C4-2B (cell line): ENCODE measurements around the gene ACOX1.

Experiments
- H3K27ac ChIP-seq: fragments of 450-650 bp; 2 replicates; pipeline ENCODE4 v1.5.1; 2017
- ZFX ChIP-seq: fragments of 450-650 bp; IDR thresholded peaks from 2 replicates; pipeline ENCODE4 v1.6.1; 2017
- TF ChIP-seq, protein P1 (sequence below): fragments of 450-650 bp; conservative IDR thresholded peaks from 2 replicates; pipeline ENCODE4 v1.5.1; 2017; ENCODE audit warnings: mild to moderate bottlenecking

ACOX1 gene

DNA sequence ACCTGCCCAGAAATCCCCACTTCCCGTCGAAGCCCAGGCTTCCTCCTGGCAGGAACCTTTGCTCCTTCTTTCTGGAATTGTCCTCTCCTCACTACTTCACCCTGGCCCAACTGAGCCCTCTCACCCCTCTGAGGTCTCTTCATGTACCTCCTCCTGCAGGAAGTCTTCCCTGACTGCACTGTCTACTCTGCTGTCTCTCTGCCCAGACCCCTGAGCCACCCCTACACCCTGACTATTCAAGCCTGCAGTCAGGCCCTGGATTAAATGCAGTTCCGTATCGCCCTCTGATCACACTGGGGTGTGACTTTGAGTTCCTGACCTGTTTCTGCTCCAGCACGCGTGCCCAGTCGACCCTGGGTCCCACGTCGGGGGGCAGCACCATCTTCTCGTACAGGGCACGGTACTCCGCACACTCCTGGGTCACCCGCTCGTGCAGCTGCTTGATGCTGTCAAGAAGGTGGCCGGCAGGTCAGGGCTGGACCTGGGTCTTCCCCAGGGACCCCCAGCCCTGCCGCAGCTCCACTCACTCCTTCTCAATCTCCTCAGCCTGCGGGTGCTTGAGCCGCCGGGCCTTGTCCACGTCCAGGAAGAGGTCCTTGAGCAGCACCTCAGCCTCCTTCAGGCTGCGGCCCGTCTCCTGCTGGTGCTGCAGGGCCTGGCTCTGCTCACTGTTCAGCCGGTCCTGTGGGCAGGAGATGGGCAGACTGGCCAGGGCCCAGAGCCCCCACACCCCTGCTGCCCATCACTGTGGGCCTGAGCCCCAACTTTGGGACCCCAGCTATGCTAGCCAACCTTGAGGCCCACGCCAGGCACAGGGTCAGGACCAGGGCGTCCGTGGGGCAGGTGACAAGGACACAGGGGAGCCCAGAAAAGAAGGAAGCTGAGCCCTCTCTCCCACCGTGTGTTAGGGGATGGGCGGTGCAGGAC, 44.3 kb upstream of the ACOX1 start:
- no peak overlapping the region for H3K27ac ChIP-seq

DNA sequence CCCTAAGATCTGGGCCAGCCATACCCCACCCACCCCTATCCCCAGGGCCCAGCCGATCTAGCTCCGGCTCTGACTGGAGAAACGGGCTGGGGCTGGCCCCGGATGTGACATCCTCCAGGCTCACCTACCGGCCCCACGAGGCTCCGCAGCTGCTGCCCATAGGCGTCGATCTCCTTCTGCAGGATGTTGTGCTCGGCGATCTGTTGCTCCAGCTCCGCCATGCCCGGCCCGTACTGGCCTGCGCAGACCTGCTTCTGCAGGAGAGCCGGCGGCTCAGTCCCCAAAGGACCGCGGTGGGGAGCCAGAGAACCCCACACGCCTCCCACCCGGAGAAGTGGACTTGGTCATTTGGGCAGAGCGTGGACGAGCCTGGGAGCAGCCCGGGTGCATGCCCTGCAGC, 43.3 kb upstream of the ACOX1 start:
- no peak overlapping the region for H3K27ac ChIP-seq
- TF ChIP-seq ZFX = no peak
- TF ChIP-seq, protein P1, sequence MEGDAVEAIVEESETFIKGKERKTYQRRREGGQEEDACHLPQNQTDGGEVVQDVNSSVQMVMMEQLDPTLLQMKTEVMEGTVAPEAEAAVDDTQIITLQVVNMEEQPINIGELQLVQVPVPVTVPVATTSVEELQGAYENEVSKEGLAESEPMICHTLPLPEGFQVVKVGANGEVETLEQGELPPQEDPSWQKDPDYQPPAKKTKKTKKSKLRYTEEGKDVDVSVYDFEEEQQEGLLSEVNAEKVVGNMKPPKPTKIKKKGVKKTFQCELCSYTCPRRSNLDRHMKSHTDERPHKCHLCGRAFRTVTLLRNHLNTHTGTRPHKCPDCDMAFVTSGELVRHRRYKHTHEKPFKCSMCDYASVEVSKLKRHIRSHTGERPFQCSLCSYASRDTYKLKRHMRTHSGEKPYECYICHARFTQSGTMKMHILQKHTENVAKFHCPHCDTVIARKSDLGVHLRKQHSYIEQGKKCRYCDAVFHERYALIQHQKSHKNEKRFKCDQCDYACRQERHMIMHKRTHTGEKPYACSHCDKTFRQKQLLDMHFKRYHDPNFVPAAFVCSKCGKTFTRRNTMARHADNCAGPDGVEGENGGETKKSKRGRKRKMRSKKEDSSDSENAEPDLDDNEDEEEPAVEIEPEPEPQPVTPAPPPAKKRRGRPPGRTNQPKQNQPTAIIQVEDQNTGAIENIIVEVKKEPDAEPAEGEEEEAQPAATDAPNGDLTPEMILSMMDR = no peak

More for the DNA sequence above, 44.3 kb upstream of the ACOX1 start:
- TF ChIP-seq ZFX = no peak
- TF ChIP-seq, protein P1 = no peak

DNA sequence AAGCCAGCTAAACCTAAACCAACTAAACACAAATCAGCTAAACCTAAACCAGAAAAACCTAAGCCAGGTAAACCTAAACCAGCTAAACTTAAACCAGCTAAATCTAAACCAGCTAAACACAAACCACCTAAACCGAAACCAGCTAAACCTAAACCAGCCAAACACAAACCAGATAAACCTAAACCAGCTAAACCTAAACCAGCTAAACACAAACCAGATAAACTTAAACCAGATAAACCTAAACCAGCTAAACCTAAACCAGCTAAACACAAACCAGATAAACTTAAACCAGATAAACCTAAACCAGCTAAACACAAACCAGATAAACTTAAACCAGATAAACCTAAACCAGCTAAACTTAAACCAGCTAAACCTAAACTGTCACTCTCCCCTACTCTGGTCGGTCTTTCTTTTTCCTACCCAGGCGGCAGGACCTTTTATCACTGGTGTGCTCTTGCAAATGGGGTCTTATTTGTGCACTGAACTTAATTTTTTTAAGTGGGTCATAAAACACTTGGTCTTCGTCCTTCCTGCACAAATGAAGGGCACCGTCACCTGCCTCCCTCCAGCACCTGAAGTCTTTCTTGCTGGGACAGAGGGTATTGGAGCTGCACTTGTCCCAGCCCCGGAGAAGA, 41.0 kb upstream of the ACOX1 start:
- TF ChIP-seq ZFX = no peak
- TF ChIP-seq, protein P1 = no peak
- H3K27ac ChIP-seq = no peak overlapping the region

DNA sequence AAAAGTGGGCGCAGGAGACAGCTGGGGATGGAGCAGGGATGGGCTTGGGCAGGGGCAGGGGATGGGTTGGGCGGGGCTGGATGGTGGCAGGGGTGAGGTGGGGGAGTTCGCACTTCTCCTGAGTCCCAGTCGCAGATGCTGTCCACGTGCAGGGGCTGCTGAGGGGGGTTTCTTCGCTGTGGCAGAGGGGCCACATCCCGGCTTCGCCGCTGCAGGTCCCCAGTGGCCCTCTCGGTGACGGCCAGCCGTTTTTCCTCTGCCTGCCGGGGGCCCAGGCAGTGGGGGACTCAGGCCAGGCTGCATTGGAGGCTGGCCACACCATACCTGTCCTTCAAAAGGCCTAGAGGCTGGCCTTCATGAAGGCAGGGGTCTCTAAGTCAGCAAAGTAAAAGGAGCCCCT, 39.8 kb upstream of the ACOX1 start:
- no peak for TF ChIP-seq ZFX
- TF ChIP-seq, protein P1 = no peak
- H3K27ac ChIP-seq = no peak overlapping the region

DNA sequence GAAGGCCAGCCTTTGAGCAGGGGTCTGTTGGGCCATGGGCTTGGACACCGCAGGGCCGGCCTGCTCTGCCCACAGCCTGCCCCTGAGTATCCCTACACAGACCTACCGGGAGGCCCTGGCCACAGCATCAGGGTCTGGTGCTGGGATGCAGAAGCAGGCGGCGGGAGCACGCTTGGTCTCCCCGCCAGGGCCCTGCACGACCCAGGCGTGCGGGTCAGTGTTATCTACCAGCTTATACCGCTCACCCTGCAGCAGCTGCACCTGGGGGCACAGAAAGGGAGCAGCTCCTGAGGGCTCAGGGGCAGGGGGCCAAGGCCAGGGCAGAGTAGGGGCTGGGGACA, 39.3 kb upstream of the ACOX1 start:
- H3K27ac ChIP-seq = no peak overlapping the region
- TF ChIP-seq, protein P1 = no peak

DNA sequence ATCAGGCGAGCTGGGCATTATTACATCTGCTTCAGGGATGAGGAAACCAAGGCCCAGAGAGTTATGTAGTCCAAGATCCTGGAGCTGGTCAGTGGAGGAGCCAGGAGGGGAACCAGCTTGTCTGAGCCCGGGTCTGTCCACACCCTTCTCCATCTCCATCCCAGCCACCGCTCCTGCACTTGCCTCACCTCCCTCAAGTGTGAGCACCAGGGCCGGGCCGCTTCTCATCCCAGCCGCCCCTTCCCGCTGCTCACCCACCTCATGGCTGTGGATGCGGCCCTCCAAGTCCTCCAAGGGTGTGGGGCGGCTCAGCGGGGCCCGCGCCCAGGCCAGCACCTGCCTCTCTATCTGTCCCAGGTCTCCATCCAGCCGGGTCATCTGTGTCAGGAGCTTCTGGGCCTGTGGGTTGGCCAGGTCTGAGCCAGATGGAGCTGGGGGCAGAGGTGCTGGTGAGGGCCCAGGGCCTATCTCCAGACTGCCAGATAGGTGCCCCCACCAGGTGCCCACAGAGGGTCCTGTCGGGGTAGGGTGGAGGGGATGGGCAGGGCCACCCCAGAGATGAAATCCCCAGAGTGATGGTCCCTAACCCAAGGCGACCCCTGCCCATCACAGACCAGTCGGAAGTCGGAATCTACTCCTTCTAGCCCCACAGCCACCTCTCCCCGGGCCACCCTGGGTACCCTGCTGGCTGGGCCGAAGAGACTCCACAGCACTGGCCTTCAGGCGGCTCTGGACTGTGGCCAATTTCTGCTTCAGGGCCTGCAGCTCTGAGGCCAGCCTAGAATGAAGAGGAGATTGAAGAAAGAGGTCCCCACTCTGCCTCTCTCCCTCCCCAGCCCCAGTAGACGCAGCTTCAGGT, 38.7 kb upstream of the ACOX1 start:
- TF ChIP-seq, protein P1 = no peak
- TF ChIP-seq ZFX = no peak
- H3K27ac ChIP-seq = no peak overlapping the region
